Trophoblast cell (in vitro differentiated cells and primary cell): ENCODE data around the gene ERBB2.

ENCODE experiments used
- DNase-seq, 2 donors: peaks; one replicate each; pipeline ENCODE4 v3.0.0-alpha.2; 2016
- H2AFZ ChIP-seq: 2 replicates; pipeline ENCODE4 v1.6.1; 2013; ENCODE audit warnings: low read length, moderate library complexity, mild to moderate bottlenecking; ENCODE audit not compliant: insufficient read depth, poor library complexity
- H2AK5ac ChIP-seq: 2 replicates; pipeline ENCODE4 v1.6.1; 2013; ENCODE audit warnings: mild to moderate bottlenecking, low read length
- H2BK120ac ChIP-seq: 2 replicates; pipeline ENCODE4 v1.6.1; 2013; ENCODE audit warnings: low read length, mild to moderate bottlenecking, moderate library complexity; ENCODE audit not compliant: insufficient read depth, poor library complexity
- H2BK12ac ChIP-seq: 2 replicates; pipeline ENCODE4 v1.6.1; 2013; ENCODE audit warnings: mild to moderate bottlenecking, low read length, moderate library complexity
- H2BK5ac ChIP-seq: 2 replicates; pipeline ENCODE4 v1.6.1; 2013; ENCODE audit warnings: low read length, low read depth, moderate library complexity, mild to moderate bottlenecking; ENCODE audit not compliant: poor library complexity
- H3K14ac ChIP-seq: 2 replicates; pipeline ENCODE4 v1.6.1; 2013; ENCODE audit warnings: mild to moderate bottlenecking, low read length
- H3K18ac ChIP-seq: 2 replicates; pipeline ENCODE4 v1.6.1; 2013; ENCODE audit warnings: mild to moderate bottlenecking, low read length
- H3K23ac ChIP-seq: 2 replicates; pipeline ENCODE4 v1.6.1; 2013; ENCODE audit warnings: low read length
- H3K27ac ChIP-seq: 2 replicates; pipeline ENCODE4 v1.5.1; 2013; ENCODE audit warnings: low read depth, mild to moderate bottlenecking, inconsistent platforms, low read length, moderate library complexity
- H3K27me3 ChIP-seq: 2 replicates; pipeline ENCODE4 v1.6.1; 2013; ENCODE audit warnings: inconsistent platforms, mild to moderate bottlenecking, low read length, moderate library complexity; ENCODE audit not compliant: insufficient read depth
- H3K36me3 ChIP-seq, 2 experiments: 1 replicate in 1 of 2; 2 replicates in 1 of 2; pipeline ENCODE4 v1.6.1; 2013; ENCODE audit warnings: low read length in 2 of 2, mild to moderate bottlenecking in 2 of 2, moderate library complexity in 1 of 2; ENCODE audit not compliant: insufficient read depth in 2 of 2, control insufficient read depth in 1 of 2
- H3K4ac ChIP-seq: 2 replicates; pipeline ENCODE4 v1.6.1; 2013; ENCODE audit warnings: low read depth, mild to moderate bottlenecking, low read length, moderate library complexity
- H3K4me1 ChIP-seq, 2 experiments: 1 replicate in 1 of 2; 2 replicates in 1 of 2; pipeline ENCODE4 v1.6.1; 2013; ENCODE audit warnings: low read length in 2 of 2, mild to moderate bottlenecking in 2 of 2, moderate library complexity in 1 of 2; ENCODE audit not compliant: insufficient read depth in 2 of 2, control insufficient read depth in 1 of 2
- H3K4me2 ChIP-seq: 2 replicates; pipeline ENCODE4 v1.6.1; 2013; ENCODE audit warnings: inconsistent platforms, mild to moderate bottlenecking, low read length, moderate library complexity
- H3K4me3 ChIP-seq: 2 replicates; pipeline ENCODE4 v1.5.1; 2013; ENCODE audit warnings: mild to moderate bottlenecking, low read depth, low read length, inconsistent platforms
- H3K79me1 ChIP-seq: one replicate; pipeline ENCODE4 v1.6.1; 2013; ENCODE audit warnings: low read length
- H3K79me2 ChIP-seq: 2 replicates; pipeline ENCODE4 v1.6.1; 2013; ENCODE audit warnings: low read length, mild to moderate bottlenecking; ENCODE audit not compliant: control insufficient read depth, insufficient read depth, poor library complexity
- H3K9ac ChIP-seq: 2 replicates; pipeline ENCODE4 v1.6.1; 2013; ENCODE audit warnings: mild to moderate bottlenecking, low read length
- H3K9me3 ChIP-seq: 2 replicates; pipeline ENCODE4 v1.6.1; 2013; ENCODE audit warnings: low read depth, mild to moderate bottlenecking, control low read depth, inconsistent platforms, low read length; ENCODE audit not compliant: insufficient read depth
- H4K12ac ChIP-seq: 2 replicates; pipeline ENCODE4 v1.6.1; 2013; ENCODE audit warnings: low read depth, mild to moderate bottlenecking, low read length, moderate library complexity
- H4K8ac ChIP-seq: 2 replicates; pipeline ENCODE4 v1.6.1; 2013; ENCODE audit warnings: low read depth, mild to moderate bottlenecking, low read length, moderate library complexity
- H4K91ac ChIP-seq: one replicate; pipeline ENCODE4 v1.6.1; 2013; ENCODE audit warnings: low read depth, mild to moderate bottlenecking, low read length, moderate library complexity
- WGBS: extraction: QIAGEN DNeasy Blood & Tissue Kit; methylation state at CpG from one replicate; pipeline ENCODE4 v1.1.7; 2013; ENCODE audit warnings: missing lambda C conversion rate; ENCODE audit not compliant: insufficient read length, insufficient coverage; ENCODE audit errors: extremely low coverage; 5-methylcytosine and 5-hydroxymethylcytosine counted together

ERBB2 gene

GRCh38 chr17:39661744-39662541 lies 37.9 kb upstream of the ERBB2 start:
- Histone ChIP-seq H3K4me2 (no peak overlapping the region), H3K27ac (no peak overlapping the region), H2AFZ (no peak overlapping the region), H3K79me2 (no peaks in the 10 kb centered on the region), H3K9me3 (peaks cover 1% of the 10 kb centered on the region), H3K18ac (no peak overlapping the region), H2BK12ac (no peak overlapping the region), H3K4me1 (peaks cover 6 to 7% of the 10 kb centered on the region in 2 experiments), H2AK5ac (no peak overlapping the region), H3K14ac (no peak overlapping the region), H2BK5ac (no peak overlapping the region), H4K8ac (no peak overlapping the region), H3K79me1 (no peaks in the 10 kb centered on the region), H3K4me3 (no peak overlapping the region), H3K4ac (no peak overlapping the region), H3K36me3 (peaks cover 30 to 42% of the 10 kb centered on the region in 2 experiments), H3K23ac (no peak overlapping the region), H4K91ac (no peak overlapping the region), H4K12ac (no peak overlapping the region), H3K9ac (no peak overlapping the region), H3K27me3 (peaks cover 6% of the 10 kb centered on the region), H2BK120ac (no peak overlapping the region)
- WGBS, result no CpG with 5 or more reads among the region's 8 CpGs
- DNase-seq, result no peak

- Histone ChIP-seq H4K91ac (no peak overlapping the region), H3K9ac (no peak overlapping the region), H3K18ac (no peak overlapping the region), H2BK12ac (no peak overlapping the region), H3K4ac (no peak overlapping the region), H3K79me2 (no peaks in the 10 kb centered on the region), H3K4me1 (peaks cover 11 to 14% of the 10 kb centered on the region in 2 experiments), H4K8ac (no peak overlapping the region), H3K4me2 (no peak overlapping the region), H4K12ac (no peak overlapping the region), H3K27me3 (peaks cover 11% of the 10 kb centered on the region), H2BK120ac (no peak overlapping the region), H3K9me3 (peaks cover 1% of the 10 kb centered on the region), H3K23ac (no peak overlapping the region), H2BK5ac (no peak overlapping the region), H3K14ac (no peak overlapping the region), H2AK5ac (no peak overlapping the region), H3K4me3 (no peak overlapping the region), H3K27ac (no peak overlapping the region), H2AFZ (no peak overlapping the region), H3K36me3 (peaks cover 27 to 41% of the 10 kb centered on the region in 2 experiments), H3K79me1 (no peaks in the 10 kb centered on the region)
- no CpG with 5 or more reads among the region's 22 CpGs for WGBS
- no peak for DNase-seq
Measured at GRCh38 chr17:39662551-39663339, 37.1 kb upstream of the ERBB2 start.

GRCh38 chr17:39663340-39663687 lies 36.5 kb upstream of the ERBB2 start:
- H3K36me3 ChIP-seq, result peaks cover 23 to 36% of the 10 kb centered on the region in 2 experiments
- peaks cover 1% of the 10 kb centered on the region for H3K9me3 ChIP-seq
- no peak for DNase-seq
- no peak overlapping the region for H2AFZ ChIP-seq
- no peaks in the 10 kb centered on the region for H3K79me1 ChIP-seq
- H3K23ac ChIP-seq, result no peak overlapping the region
- no peak overlapping the region for H2BK120ac ChIP-seq
- H3K27me3 ChIP-seq, result peaks cover 14% of the 10 kb centered on the region
- no peak overlapping the region for H3K9ac ChIP-seq
- H3K14ac ChIP-seq, result no peak overlapping the region
- H2BK5ac ChIP-seq, result no peak overlapping the region
- H3K4ac ChIP-seq, result no peak overlapping the region
- no peak overlapping the region for H3K4me3 ChIP-seq
- no peak overlapping the region for H4K8ac ChIP-seq
- peaks cover 11 to 14% of the 10 kb centered on the region in 2 experiments for H3K4me1 ChIP-seq
- WGBS, result no CpG with 5 or more reads among the region's 4 CpGs
- no peak overlapping the region for H2BK12ac ChIP-seq
- no peak overlapping the region for H2AK5ac ChIP-seq
- H3K79me2 ChIP-seq, result no peaks in the 10 kb centered on the region
- no peak overlapping the region for H4K91ac ChIP-seq
- no peak overlapping the region for H3K4me2 ChIP-seq
- no peak overlapping the region for H3K27ac ChIP-seq
- H3K18ac ChIP-seq, result no peak overlapping the region
- no peak overlapping the region for H4K12ac ChIP-seq

- no peak overlapping the region for H3K14ac ChIP-seq
- peak overlapping the region; percentile 5 for H3K9ac ChIP-seq
- H3K36me3 ChIP-seq, result peaks cover 23 to 31% of the 10 kb centered on the region in 2 experiments
- H2BK120ac ChIP-seq, result no peak overlapping the region
- peaks cover 1% of the 10 kb centered on the region for H3K9me3 ChIP-seq
- no peak overlapping the region for H4K12ac ChIP-seq
- peak overlapping the region; percentile 58 for H3K4me2 ChIP-seq
- no peak overlapping the region for H4K91ac ChIP-seq
- H2AK5ac ChIP-seq, result no peak overlapping the region
- no peak overlapping the region for H3K4me3 ChIP-seq
- no peak overlapping the region for H4K8ac ChIP-seq
- no CpG with 5 or more reads among the region's 17 CpGs for WGBS
- H3K4ac ChIP-seq, result no peak overlapping the region
- no peak overlapping the region for H2AFZ ChIP-seq
- no peak overlapping the region for H2BK12ac ChIP-seq
- no peak overlapping the region for H2BK5ac ChIP-seq
- H3K4me1 ChIP-seq, result peaks cover 11 to 14% of the 10 kb centered on the region in 2 experiments
- no peak overlapping the region for H3K27ac ChIP-seq
- H3K79me2 ChIP-seq, result no peaks in the 10 kb centered on the region
- no peak overlapping the region for H3K18ac ChIP-seq
- peak; percentile 83 to 84 for DNase-seq
- no peaks in the 10 kb centered on the region for H3K79me1 ChIP-seq
- peaks cover 17% of the 10 kb centered on the region for H3K27me3 ChIP-seq
- H3K23ac ChIP-seq, result no peak overlapping the region
Measured at GRCh38 chr17:39663688-39664580, 35.9 kb upstream of the ERBB2 start.
